Thyroid gland (tissue), 4 donors: ENCODE data around the gene P4HA2.

Source experiments
- CTCF ChIP-seq, 6 experiments: fragments of 200-600 bp in 3 of 6; fragments of 450-650 bp in 3 of 6; sonication (generic) in 3 of 6; IDR thresholded peaks; one replicate each; pipeline ENCODE4 v1.5.1; 2016 to 2019; ENCODE audit warnings: antibody characterized with exemption in 6 of 6, mild to moderate bottlenecking in 2 of 6, inconsistent platforms in 1 of 6, moderate library complexity in 1 of 6
- POLR2A ChIP-seq, 2 donors: fragments of 450-650 bp; IDR thresholded peaks; one replicate each; pipeline ENCODE4 v1.6.1; 2017; ENCODE audit warnings: antibody characterized with exemption in 2 of 2, mild to moderate bottlenecking in 2 of 2, moderate library complexity in 1 of 2

- TF ChIP-seq CTCF (IDR thresholded peaks at IDR 0.05) (no peak), POLR2A (IDR thresholded peaks at IDR 0.05) (no peak)
Observed at GRCh38 chr5:132230871-132231270, 3.2 kb upstream of the P4HA2 start.
